ENCODE data around the gene STK25. TPM values are rescaled to one million over a fixed set of nuclear protein-coding genes. Genes with fewer than 3 reads are reported as not detected.

STK25 gene
- total and polyA plus RNA-seq, 2 of the 8 experiments (the other 6 are each of a cell fraction or from before 2014, with no cell fraction given), result 159 to 546 TPM

DNA sequence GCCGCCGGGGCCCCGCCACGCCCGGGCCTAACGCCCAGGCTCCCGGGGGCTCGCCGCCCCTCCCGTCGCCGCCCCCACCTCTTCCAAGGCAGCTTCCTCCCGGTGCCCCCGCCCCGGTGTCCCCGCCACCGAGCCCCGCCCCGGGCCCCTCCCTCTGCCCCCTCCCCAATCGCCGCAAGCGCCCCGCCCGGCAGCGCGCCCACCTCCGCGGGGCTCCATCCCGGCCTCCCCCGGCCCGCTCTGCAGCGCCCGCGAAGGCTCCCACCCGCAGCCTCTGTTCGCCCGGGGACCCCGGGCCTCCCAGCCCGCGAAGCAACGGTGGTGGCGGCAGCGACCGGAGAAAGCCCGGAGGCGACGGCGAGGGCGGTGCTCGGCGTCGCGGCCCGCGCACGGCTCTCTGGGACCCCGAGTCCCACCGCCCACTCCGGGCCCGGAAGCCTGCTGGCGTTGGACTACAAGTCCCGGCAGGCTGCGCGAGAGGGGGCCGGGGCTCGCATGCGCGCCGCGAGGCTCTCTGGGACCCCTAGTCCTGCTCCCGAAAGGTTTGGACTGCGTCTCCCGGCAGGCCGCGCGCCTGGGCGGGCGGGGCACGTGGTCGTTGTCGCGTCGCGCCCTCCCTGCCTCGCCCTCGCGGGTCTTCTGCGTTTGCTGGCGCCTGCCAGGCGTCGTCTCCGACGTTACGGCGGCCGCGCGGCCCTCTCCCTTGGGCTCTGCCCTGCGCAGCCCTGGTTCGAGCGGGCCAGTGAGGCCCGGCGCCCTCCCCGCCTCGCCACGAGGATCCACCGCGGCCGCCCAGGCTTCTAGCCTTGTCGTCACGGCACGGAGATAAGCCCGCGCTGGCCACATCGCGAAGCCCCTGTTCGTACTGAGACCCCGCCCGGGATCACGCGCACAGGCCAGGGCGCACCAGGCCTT, at the start of gene STK25 (continued):
- TF ChIP-seq CHD7 (IDR thresholded peaks at IDR 0.05; ENCODE audit: insufficient replicate concordance, low read length) (no peak), RAD21 (IDR thresholded peaks at IDR 0.05 in 1 of 2, conservative IDR thresholded peaks at IDR 0.05 in 1 of 2; ENCODE audit: low read depth in 2 of 2, low read length in 2 of 2) (no peak), RBBP5 (IDR thresholded peaks at IDR 0.05; ENCODE audit: borderline replicate concordance, low read depth, low read length) (0 out of 2 replicates have a peak, but pooled peaks have one; percentile 59), CHD2 (IDR thresholded peaks at IDR 0.05; ENCODE audit: low read length) (peak; percentile 85), NRF1 (IDR thresholded peaks at IDR 0.05; ENCODE audit: low read depth, low read length) (peak; percentile 54), USF2 (IDR thresholded peaks at IDR 0.05; ENCODE audit: low read length) (peak; percentile 90), SP2 (IDR thresholded peaks at IDR 0.05; ENCODE audit: low read length) (no peak)
